Measurements from ENCODE around the gene IFNA13.
A peak's percentile ranks its signal among the peaks of the same experiment; 100 is the strongest.
"Not testable (repeated sequence)": the region's sequence is repeated elsewhere in the genome, so short reads cannot be mapped to it uniquely, and the experiment has no call there.

Gene IFNA13

DNA sequence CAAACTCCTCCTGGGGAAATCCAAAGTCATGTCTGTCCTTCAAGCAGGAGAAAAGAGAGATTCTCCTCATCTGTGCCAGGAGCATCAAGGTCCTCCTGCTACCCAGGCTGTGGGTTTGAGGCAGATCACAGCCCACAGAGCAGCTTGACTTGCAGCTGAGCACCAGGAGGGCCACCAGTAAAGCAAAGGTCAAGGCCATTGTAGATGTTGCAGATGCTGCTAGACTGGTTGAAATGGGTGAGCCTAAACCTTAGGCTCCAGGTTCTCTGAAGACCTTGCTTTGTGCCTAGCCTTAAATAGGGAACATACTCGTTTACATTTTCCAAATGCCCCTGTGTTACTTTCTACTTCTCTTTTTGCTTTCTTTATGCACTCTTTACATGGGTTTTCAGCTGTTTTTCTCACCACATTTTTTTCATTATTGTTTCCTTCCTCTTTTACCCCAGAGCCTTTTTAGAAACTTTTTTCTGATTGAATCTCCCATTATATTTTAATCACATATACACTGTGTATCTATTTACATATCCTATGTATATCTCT lies 17.3 kb upstream of the IFNA13 start, which contains the start of gene IFNA2:
Gene IFNA2 (minus strand): TSS at position 268 of the 540 bp plus-strand sequence. CDS start 69 bp downstream, at position 199.
- Mint-ChIP-seq H3K27ac (no peak within 1 kb of the TSS), H3K27me3 (peaks cover 50% of the 10 kb centered on the region), H3K9me3 (no peaks in the 10 kb centered on the region), H3K4me3 (no peak within 1 kb of the TSS), H3K36me3 (ENCODE audit: low read depth) (no peaks in the 10 kb centered on the region), H3K4me1 (ENCODE audit: low read depth) (peaks cover 20% of the 10 kb centered on the region)

DNA sequence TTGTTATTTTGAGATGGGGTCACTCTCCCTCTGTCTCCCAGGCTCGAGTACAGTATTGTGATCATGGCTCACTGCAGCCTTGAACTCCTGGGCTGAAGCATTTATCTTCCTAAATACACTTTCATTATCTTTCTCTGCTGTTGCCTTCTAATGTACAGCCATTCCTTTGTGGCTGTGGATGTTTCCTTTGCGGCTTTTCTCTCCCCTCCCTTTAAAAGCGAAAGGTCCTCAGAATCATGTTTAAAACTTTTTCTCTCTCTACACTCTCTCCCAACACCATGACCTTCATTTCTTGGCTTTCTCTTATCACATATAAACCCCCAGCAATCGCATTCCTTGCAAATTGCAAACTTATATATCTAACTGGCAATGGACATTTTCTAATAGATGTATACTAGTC lies 15.8 kb upstream of the IFNA13 start:
- Mint-ChIP-seq H3K27me3 (peaks cover 52% of the 10 kb centered on the region), H3K4me1 (ENCODE audit: low read depth) (peaks cover 20% of the 10 kb centered on the region), H3K27ac (no peak overlapping the region), H3K4me3 (no peak overlapping the region), H3K36me3 (ENCODE audit: low read depth) (no peaks in the 10 kb centered on the region), H3K9me3 (no peaks in the 10 kb centered on the region)

- H3K36me3 Mint-ChIP-seq (ENCODE audit: low read depth), result no peaks in the 10 kb centered on the region
- peaks cover 20% of the 10 kb centered on the region for H3K4me1 Mint-ChIP-seq (ENCODE audit: low read depth)
- H3K27me3 Mint-ChIP-seq, result peaks cover 50% of the 10 kb centered on the region
- no peak overlapping the region for H3K27ac Mint-ChIP-seq
- no peak overlapping the region for H3K4me3 Mint-ChIP-seq
- no peaks in the 10 kb centered on the region for H3K9me3 Mint-ChIP-seq
These were observed 13.8 kb upstream of the IFNA13 start for GRCh38 chr9:21381448-21382339.

GRCh38 chr9:21371467-21371866 lies 3.6 kb upstream of the IFNA13 start:
- not testable (repeated sequence) for H3K4me3 Mint-ChIP-seq; H3K36me3 Mint-ChIP-seq (ENCODE audit: low read depth); H3K4me1 Mint-ChIP-seq (ENCODE audit: low read depth); H3K27ac Mint-ChIP-seq; H3K9me3 Mint-ChIP-seq
- peaks cover 27% of the 10 kb centered on the region for H3K27me3 Mint-ChIP-seq

DNA sequence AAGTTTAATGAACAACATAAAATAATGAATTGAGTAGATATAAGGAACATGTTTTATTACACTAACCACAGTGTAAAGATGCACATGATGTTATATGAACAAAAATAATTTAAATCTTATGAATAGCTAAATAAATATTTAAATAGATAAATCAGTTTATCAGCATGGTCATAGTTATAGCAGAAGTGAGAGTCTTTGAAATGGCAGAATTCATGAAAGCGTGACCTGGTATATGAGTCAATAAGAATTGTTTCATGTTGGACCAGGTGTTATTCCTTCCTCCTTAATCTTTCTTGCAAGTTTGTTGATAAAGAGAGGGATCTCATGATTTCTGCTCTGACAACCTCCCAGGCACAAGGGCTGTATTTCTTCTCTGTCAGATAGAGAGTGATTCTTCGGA lies 688 bp downstream of the IFNA13 start:
- not testable (repeated sequence) for H3K27ac Mint-ChIP-seq; H3K36me3 Mint-ChIP-seq (ENCODE audit: low read depth); H3K9me3 Mint-ChIP-seq; H3K4me1 Mint-ChIP-seq (ENCODE audit: low read depth); H3K4me3 Mint-ChIP-seq
- peaks cover 29% of the 10 kb centered on the region for H3K27me3 Mint-ChIP-seq

GRCh38 chr9:21362287-21362686 lies 5.6 kb downstream of the IFNA13 start:
- peaks cover 16% of the 10 kb centered on the region for H3K4me1 Mint-ChIP-seq (ENCODE audit: low read depth)
- H3K27me3 Mint-ChIP-seq, result peaks cover 25% of the 10 kb centered on the region
- H3K27ac Mint-ChIP-seq, result no peak overlapping the region
- H3K9me3 Mint-ChIP-seq, result no peaks in the 10 kb centered on the region
- no peak overlapping the region for H3K4me3 Mint-ChIP-seq
- H3K36me3 Mint-ChIP-seq (ENCODE audit: low read depth), result no peaks in the 10 kb centered on the region

GRCh38 chr9:21357479-21358460 lies 10.1 kb downstream of the IFNA13 start:
- Mint-ChIP-seq H3K27me3 (peaks cover 15% of the 10 kb centered on the region), H3K4me3 (peak overlapping the region; percentile 62), H3K36me3 (ENCODE audit: low read depth) (no peaks in the 10 kb centered on the region), H3K27ac (peak overlapping the region; percentile 59), H3K9me3 (peaks cover 5% of the 10 kb centered on the region), H3K4me1 (ENCODE audit: low read depth) (peaks cover 21% of the 10 kb centered on the region)

DNA sequence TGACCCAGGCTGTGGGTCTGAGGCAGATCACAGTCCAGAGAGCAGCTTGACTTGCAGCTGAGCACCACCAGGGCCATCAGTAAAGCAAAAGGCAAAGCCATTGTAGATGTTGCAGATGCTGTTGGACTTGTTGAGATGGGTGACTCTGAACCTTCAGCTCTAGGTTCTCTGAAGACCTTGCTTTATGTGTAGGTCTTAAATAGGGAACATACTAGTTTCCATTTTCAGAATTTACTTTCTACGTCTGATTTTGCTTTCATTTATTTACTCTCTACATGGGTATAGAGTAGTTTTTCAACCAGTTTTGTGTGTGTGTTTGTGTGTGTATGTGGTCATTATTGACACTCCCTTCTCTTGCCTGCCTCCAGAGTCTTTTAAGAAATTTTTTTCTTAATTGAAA lies 17.1 kb downstream of the IFNA13 start, which contains the start of gene IFNA6:
Gene IFNA6 (minus strand): TSS at position 101 of the 400 bp plus-strand sequence. CDS start 0 bp downstream, at position 101.
- H3K4me1 Mint-ChIP-seq (ENCODE audit: low read depth), result no peaks in the 10 kb centered on the region
- no peak within 1 kb of the TSS for H3K4me3 Mint-ChIP-seq
- peaks cover 5% of the 10 kb centered on the region for H3K9me3 Mint-ChIP-seq
- H3K27ac Mint-ChIP-seq, result no peak within 1 kb of the TSS
- H3K36me3 Mint-ChIP-seq (ENCODE audit: low read depth), result no peaks in the 10 kb centered on the region
- peaks cover 30% of the 10 kb centered on the region for H3K27me3 Mint-ChIP-seq

GRCh38 chr9:21348430-21348970 lies 19.4 kb downstream of the IFNA13 start:
- H3K4me1 Mint-ChIP-seq (ENCODE audit: low read depth), result no peaks in the 10 kb centered on the region
- H3K36me3 Mint-ChIP-seq (ENCODE audit: low read depth), result no peaks in the 10 kb centered on the region
- peaks cover 28% of the 10 kb centered on the region for H3K27me3 Mint-ChIP-seq
- no peak overlapping the region for H3K27ac Mint-ChIP-seq
- H3K9me3 Mint-ChIP-seq, result no peaks in the 10 kb centered on the region
- no peak overlapping the region for H3K4me3 Mint-ChIP-seq

- no peak overlapping the region for H3K27ac Mint-ChIP-seq
- peaks cover 6% of the 10 kb centered on the region for H3K4me1 Mint-ChIP-seq (ENCODE audit: low read depth)
- H3K9me3 Mint-ChIP-seq, result no peaks in the 10 kb centered on the region
- H3K4me3 Mint-ChIP-seq, result no peak overlapping the region
- no peaks in the 10 kb centered on the region for H3K36me3 Mint-ChIP-seq (ENCODE audit: low read depth)
- H3K27me3 Mint-ChIP-seq, result peaks cover 20% of the 10 kb centered on the region
These were observed 27.1 kb downstream of the IFNA13 start for GRCh38 chr9:21340735-21341134.

- H3K4me1 Mint-ChIP-seq (ENCODE audit: low read depth), result peaks cover 42% of the 10 kb centered on the region
- H3K36me3 Mint-ChIP-seq (ENCODE audit: low read depth), result peaks cover 25% of the 10 kb centered on the region
- peak overlapping the region; percentile 41 for H3K27ac Mint-ChIP-seq
- peaks cover 3% of the 10 kb centered on the region for H3K27me3 Mint-ChIP-seq
- H3K9me3 Mint-ChIP-seq, result no peaks in the 10 kb centered on the region
- peak overlapping the region; percentile 93 for H3K4me3 Mint-ChIP-seq
These were observed 31.4 kb downstream of the IFNA13 start for GRCh38 chr9:21336457-21336856.

GRCh38 chr9:21334701-21335632 lies 32.9 kb downstream of the IFNA13 start, which contains the start of gene KLHL9:
TSS of gene KLHL9 (minus strand) at chr9:21335404. CDS start at chr9:21334859, 545 bp downstream.
- no peaks in the 10 kb centered on the region for H3K9me3 Mint-ChIP-seq
- peak within 1 kb of the TSS; percentile 93 for H3K4me3 Mint-ChIP-seq
- H3K27ac Mint-ChIP-seq, result peak within 1 kb of the TSS; percentile 87
- no peaks in the 10 kb centered on the region for H3K27me3 Mint-ChIP-seq
- peaks cover 56% of the 10 kb centered on the region for H3K4me1 Mint-ChIP-seq (ENCODE audit: low read depth)
- peaks cover 34% of the 10 kb centered on the region for H3K36me3 Mint-ChIP-seq (ENCODE audit: low read depth)

- H3K36me3 Mint-ChIP-seq (ENCODE audit: low read depth), result peaks cover 38% of the 10 kb centered on the region
- H3K4me1 Mint-ChIP-seq (ENCODE audit: low read depth), result peaks cover 68% of the 10 kb centered on the region
- H3K27me3 Mint-ChIP-seq, result no peaks in the 10 kb centered on the region
- H3K9me3 Mint-ChIP-seq, result no peaks in the 10 kb centered on the region
- peak overlapping the region; percentile 93 for H3K4me3 Mint-ChIP-seq
- no peak overlapping the region for H3K27ac Mint-ChIP-seq
These were observed 34.6 kb downstream of the IFNA13 start for GRCh38 chr9:21333226-21333625.
